Activated T-helper 9 cell treated with anti-CD3 and anti-CD28 coated beads, Interleukin-2, amount 50 U/mL, for 16 hours (primary cell): ENCODE results near the gene RHNO1.
A peak's percentile ranks its signal among the peaks of the same experiment; 100 is the strongest.

Experiments used
- DNase-seq: peaks from one replicate; pipeline ENCODE4 v3.0.0-alpha.2; 2020; ENCODE audit warnings: low read depth

The RHNO1 gene

GRCh38 chr12:2877047-2877952 lies at the start of gene RHNO1, which contains the start of gene FOXM1:
Gene RHNO1 (plus strand): TSS chr12:2877223. CDS start chr12:2885367, 8,144 bp downstream.
Gene FOXM1 (minus strand): TSS chr12:2877174. CDS start chr12:2874478, 2,696 bp downstream.
- peak; percentile 78 for DNase-seq

DNA sequence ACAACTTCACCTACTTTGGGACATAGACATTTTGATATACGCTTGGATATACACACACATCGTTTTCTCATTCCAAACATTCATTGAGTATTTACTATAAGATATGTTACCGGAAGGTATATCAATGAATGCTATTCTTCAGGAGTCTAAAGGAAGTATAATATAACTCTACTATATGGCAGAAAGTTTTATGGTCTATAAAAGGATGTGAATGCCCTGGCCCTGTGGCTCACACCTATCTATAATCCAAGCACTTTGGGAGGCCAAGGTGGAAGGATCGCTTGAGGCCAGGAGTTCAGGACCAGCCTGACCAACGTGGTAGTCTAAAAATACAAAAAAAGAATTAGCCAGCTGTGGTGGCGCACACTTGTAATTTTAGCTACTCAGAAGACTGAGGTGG lies 47.7 kb upstream of the RHNO1 start:
- DNase-seq: no peak

- no peak for DNase-seq
These were observed 44.4 kb upstream of the RHNO1 start for GRCh38 chr12:2832550-2833127.

- DNase-seq: no peak
These were observed 43.7 kb upstream of the RHNO1 start for GRCh38 chr12:2833327-2833726.

- DNase-seq: no peak
These were observed 43.2 kb upstream of the RHNO1 start for GRCh38 chr12:2833810-2834209.

DNA sequence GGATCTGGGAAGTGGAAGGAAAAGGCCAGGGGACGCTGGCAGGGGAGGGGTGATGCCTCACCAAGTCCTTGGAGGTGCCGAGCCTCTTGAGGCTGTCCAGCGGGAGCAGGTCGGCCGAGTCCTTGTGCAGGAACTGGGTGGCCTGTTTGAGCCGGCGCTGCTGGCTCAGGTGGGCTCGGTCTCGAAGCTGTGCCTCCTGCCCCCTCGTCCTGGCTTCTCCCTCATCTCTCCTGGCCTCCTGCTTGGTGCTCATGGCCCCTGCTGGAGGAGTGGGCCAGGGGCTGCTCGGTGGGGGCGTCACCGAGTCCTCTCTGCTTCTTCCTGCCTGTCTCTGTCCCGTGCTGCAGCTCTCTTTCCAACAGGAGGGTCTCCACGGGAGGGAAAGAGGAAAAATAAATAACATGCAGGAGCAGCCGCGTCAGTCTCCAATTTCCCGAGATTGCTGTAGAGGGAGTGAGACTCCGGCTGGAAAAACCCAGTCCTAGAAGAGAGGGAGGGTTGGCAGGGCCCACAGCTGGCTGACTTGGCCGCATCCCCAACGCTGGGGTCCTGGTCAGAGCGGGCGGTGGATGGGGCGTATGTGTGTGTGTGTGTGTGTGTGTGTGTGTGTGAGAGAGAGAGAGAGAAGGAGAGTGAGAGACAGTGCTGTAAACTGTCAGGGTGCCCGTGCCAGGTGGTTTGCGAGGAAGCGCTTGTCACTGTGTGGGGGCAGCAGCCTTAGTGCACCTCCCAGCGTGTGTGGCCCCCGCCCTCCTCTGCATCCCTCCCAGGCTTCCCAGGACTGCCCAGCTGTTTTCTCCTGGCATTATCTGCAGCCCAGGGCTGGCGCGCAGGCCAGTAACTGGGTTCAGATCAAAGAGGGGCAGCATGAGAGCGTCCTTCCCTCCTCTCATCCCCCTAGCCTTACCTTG lies 42.2 kb upstream of the RHNO1 start, which contains the start of gene NRIP2:
TSS of gene NRIP2 (minus strand) at position 455 of the 911 bp plus-strand sequence. CDS start at position 403, 52 bp downstream.
- no peak for DNase-seq

DNA sequence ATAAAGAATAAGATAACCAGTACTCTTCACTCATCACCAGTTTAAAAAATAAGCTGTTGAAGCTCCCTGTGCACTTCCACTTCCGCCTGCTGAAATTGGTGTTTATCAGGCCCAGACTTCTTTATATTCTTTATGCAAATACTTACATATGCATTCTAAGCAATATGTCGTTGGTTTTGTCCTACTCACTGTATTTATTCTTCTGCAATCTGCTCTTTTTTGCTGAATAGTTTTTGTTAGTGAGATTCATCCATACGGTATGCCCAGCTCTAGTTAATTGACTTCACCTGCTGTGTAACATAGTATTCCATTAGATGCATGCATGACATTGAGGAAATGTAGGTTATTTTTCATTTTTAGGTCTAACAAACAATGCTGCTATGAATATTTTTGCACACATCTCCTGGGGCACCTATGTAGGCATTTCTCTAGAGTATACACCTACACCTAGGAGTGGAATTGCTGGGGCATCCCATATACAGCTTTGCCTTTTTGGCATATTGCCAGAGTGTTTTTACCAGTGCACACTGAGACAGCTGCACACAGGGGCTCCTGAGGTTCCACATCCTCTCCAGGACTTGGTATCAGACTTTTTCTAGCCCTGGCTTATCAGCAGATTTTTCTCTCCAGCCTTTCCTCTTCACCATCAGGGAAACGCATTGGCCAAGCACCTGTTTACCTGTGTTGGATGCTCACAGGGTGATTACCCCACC lies 41.2 kb upstream of the RHNO1 start:
- no peak for DNase-seq

DNA sequence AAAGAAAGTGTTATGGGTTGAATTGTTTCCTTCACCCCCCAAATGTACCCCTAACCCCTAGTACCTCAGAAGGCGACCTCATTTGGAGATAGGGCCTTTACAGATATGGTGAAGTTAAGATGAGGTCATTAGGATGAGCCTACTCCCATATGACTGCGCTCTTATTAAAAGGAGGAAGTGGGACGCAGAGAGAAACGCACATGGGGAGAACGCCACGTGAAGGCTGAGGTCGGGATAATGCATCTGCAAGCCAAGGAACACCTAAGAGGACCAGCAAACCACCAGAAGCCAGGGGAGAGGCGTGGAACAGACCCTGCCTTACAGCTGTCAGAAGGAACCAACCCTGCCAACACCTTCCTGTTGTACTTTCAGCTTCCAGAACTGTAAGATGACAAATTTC lies 40.4 kb upstream of the RHNO1 start:
- no peak for DNase-seq

GRCh38 chr12:2841056-2841650 lies 35.9 kb upstream of the RHNO1 start:
- no peak for DNase-seq

GRCh38 chr12:2842948-2843347 lies 34.1 kb upstream of the RHNO1 start:
- DNase-seq: no peak

DNA sequence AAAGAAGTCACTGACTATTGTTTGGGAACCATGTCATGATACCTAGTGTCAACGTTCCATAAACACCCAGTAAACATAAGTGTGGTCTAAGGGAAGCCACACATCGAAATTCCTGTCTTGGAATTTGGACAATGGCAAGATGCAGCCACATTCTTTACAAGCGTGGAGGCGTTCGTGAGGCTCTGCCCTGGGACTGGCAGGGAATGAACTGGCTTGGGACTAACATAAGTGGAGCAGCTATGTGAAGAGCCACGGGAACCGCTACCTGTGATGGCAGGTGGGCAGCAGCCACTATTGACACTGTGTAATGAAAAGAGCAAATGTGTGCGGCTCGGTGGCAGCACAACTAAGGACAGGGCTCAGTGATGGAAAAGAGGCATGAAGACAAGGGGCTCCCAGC lies 32.2 kb upstream of the RHNO1 start:
- DNase-seq: no peak

DNA sequence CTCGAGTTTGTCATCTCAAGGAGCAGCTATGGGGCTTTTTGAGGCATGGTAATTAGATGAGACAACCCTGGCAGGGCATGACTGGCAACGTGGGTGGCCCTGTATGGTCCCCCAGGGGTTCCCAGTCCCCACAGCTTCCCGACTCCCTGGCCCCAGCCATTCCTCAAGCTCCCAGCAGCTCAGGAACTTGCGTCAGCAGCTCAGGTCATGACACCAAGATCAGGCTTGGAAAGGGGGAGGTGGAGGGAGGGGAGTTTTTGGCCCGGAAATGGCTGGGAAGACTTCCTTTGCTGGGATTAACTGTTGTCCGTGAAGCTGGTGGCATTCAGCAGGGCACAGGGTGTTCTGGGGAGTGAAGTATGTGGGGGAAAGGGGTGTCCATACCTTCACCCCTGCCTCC lies 31.7 kb upstream of the RHNO1 start:
- DNase-seq: no peak

GRCh38 chr12:2851931-2852330 lies 25.1 kb upstream of the RHNO1 start:
- DNase-seq: no peak

DNA sequence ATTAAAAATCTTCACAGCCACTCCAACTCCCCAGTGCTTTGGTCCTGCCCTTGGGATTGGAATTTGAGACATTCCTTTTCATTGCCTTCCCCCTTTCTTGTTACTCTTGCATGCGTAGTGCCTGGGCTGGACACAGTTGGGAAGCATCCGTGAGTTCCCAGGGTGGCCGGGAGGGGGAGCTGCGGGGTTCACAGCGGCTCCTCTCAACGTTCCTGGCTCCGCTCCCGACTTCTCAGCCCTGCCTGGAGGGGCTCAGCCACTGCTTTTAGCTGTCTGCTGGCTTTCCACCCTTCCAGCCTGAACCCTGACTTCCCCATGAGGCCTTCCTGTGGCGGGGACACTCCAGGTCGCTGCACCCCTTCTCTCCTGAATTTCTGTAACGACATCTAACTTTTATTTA lies 23.4 kb upstream of the RHNO1 start:
- DNase-seq: peak; percentile 30

DNA sequence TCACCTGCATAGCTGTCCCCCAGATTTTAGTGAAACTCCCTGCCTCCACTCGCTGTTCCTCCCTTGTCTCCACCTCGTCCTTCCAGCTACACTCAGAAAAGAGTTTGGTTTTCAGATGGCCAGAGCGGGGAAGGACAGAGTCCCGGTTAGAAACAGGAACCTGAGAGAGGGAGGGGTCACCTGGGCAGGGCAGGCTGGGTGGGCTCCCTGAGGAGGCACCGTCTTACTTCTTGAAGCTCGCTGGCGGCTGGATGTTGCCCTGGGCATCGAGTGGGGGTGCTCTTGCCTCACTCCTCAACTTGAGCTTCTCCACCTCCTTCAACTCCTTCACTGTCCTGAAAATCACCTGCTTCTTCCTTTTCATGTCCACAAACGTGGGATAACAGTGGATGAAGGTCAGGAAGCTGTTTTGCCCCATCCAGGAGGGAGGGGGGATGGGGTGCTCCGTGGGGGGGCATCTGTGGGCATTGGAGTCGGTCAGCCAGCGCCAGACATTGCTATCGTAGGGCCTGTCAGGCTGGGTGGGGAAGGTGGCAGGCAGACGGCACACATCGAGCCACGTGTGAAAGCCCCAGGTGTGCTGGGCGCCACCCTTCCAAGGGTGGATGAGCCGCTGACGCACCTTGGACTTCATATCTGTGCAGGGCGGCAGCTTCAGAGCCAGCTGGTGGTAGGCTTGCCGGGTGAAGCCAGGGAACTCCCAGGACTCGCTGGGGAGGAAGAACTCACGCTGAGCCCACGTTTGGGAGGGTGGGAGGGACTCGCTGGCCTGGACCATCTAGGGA lies 22.2 kb upstream of the RHNO1 start:
- no peak for DNase-seq

- no peak for DNase-seq
These were observed 21.5 kb upstream of the RHNO1 start for GRCh38 chr12:2855546-2855945.

- no peak for DNase-seq
These were observed 21.0 kb upstream of the RHNO1 start for GRCh38 chr12:2856051-2856450.

DNA sequence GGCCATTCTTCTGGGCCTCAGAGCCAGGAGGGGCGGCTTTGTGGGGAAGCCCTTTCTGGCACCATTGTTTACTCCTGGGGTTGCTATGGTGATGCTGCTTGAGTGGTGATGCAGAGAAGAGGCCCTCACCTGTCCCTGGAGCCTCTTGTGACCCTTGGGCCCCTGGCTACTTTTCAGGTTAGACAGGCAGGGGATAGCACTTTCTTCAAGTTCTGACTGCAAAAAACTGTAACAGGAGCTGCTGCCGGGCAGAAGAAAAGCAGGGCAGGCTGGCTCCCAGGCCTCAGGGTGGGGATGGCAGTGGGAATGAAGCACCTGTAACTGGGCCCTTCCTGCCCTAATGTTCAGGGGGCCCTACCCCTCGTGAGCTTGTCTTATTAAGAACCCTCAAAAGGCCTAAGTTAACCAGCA lies 20.0 kb upstream of the RHNO1 start, which contains the start of gene TEX52:
TSS of gene TEX52 (minus strand) at position 19 of the 411 bp plus-strand sequence. CDS start at position 6, 13 bp downstream.
- no peak for DNase-seq

DNA sequence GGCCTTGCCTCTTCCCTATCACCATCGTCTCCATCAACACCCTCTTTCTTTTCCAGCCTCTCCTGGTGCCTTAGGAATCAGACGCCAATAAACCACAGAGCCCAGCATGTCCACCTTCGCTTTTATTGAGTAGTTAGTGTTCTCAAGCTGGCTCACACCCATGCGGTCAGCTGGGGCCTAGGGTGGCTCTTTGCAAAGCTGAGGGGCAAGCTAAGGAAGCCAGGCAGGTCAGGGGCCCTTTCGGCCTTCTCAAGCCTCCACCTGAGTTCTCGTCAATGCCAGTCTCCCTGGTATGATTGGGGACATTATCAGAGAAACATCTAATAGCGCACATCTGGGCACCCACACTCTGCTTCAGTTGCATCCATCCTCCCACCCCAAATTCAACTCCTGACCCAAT lies 19.4 kb upstream of the RHNO1 start:
- no peak for DNase-seq

GRCh38 chr12:2858334-2858733 lies 18.7 kb upstream of the RHNO1 start:
- DNase-seq: no peak
